Endothelial cell of umbilical vein (primary cell): Measurements from ENCODE around the gene CD81. TPM values are rescaled to one million over a fixed set of nuclear protein-coding genes. Genes with fewer than 3 reads are reported as not detected.

ENCODE experiments used
- BruUV-seq: library from RNA; stranded (reverse); fragments of 400-500 nt; replicated peaks from 2 replicates; lab custom pipeline; 2021; lab: Mats Ljungman, UMichigan
- CTCF ChIA-PET: fragments of 300-600, 350-600 bp; sonication (Branson Sonifier 250); formaldehyde crosslinking; loops from one replicate; lab custom pipeline; 2021; ENCODE audit warnings: antibody characterized with exemption, inconsistent platforms; lab: Charles Lee
- POLR2A ChIA-PET: fragments of 300-600, 350-600 bp; sonication (Branson Sonifier 250); formaldehyde crosslinking; loops from one replicate; lab custom pipeline; 2021; ENCODE audit warnings: antibody characterized with exemption, inconsistent platforms; lab: Charles Lee
- DNase-seq: peaks from one replicate; pipeline ENCODE4 v3.0.0-alpha.2; 2011; ENCODE audit warnings: low read depth, low spot score
- FAIRE-seq: peaks from 2 replicates; lab custom pipeline; 2011; peaks lifted over from hg19 to GRCh38; lab: Jason Lieb, UNC
- H2AFZ ChIP-seq: 2 replicates; pipeline ENCODE4 v1.6.0; 2012; ENCODE audit warnings: low read depth, low read length, control low read depth, inconsistent platforms
- H3K27ac ChIP-seq: 2 replicates; pipeline ENCODE4 v1.5.1; 2011; ENCODE audit warnings: low read depth, mild to moderate bottlenecking, control low read depth, low read length, moderate library complexity; ENCODE audit not compliant: insufficient read depth
- H3K27me3 ChIP-seq, 2 experiments: 2 replicates each; pipeline versions ENCODE4 v1.6.0 to v1.6.1; 2011; ENCODE audit warnings: low read length in 2 of 2, mixed read lengths in 1 of 2; ENCODE audit not compliant: control insufficient read depth in 2 of 2, insufficient read depth in 2 of 2
- H3K36me3 ChIP-seq, 2 experiments: 2 replicates in 1 of 2; 3 replicates in 1 of 2; pipeline ENCODE4 v1.5.1; 2011; ENCODE audit warnings: low read length in 2 of 2, mild to moderate bottlenecking in 1 of 2, moderate library complexity in 1 of 2; ENCODE audit not compliant: control insufficient read depth in 2 of 2, insufficient read depth in 2 of 2; ENCODE audit errors: extremely low read depth in 1 of 2
- H3K4me1 ChIP-seq: 3 replicates; pipeline ENCODE4 v1.5.1; 2011; ENCODE audit warnings: mild to moderate bottlenecking, low read length; ENCODE audit not compliant: control insufficient read depth, insufficient read depth; ENCODE audit errors: extremely low read depth
- H3K4me2 ChIP-seq: 2 replicates; pipeline ENCODE4 v1.6.1; 2011; ENCODE audit warnings: low read length, control low read depth, mixed read lengths; ENCODE audit not compliant: insufficient read depth
- H3K4me3 ChIP-seq, 3 experiments: fragments of 200-600 bp in 1 of 3; sonication (generic), shearing (Covaris generic) in 1 of 3; replicated peaks in 1 of 3; 2 replicates each; pipeline ENCODE4 v1.5.1; 2011 to 2016; ENCODE audit warnings: control low read depth in 3 of 3, low read length in 3 of 3, mild to moderate bottlenecking in 2 of 3, inconsistent platforms in 1 of 3, low read depth in 1 of 3, moderate library complexity in 1 of 3; ENCODE audit not compliant: insufficient read depth in 1 of 3
- H3K79me2 ChIP-seq: 2 replicates; pipeline ENCODE4 v1.6.0; 2012; ENCODE audit warnings: low read length, inconsistent platforms; ENCODE audit not compliant: control insufficient read depth, insufficient read depth
- H3K9ac ChIP-seq: replicated peaks from 2 replicates; pipeline ENCODE3; 2011; ENCODE audit warnings: low read length, control low read depth; ENCODE audit not compliant: insufficient read depth; ENCODE audit errors: extremely low read depth
- H3K9me1 ChIP-seq: replicated peaks from 3 replicates; pipeline ENCODE4 v1.6.0; 2011; ENCODE audit warnings: mild to moderate bottlenecking, low read length; ENCODE audit not compliant: control insufficient read depth, insufficient read depth; ENCODE audit errors: extremely low read depth
- H3K9me3 ChIP-seq: replicated peaks from 2 replicates; pipeline ENCODE4 v1.5.1; 2012; ENCODE audit warnings: low read length, inconsistent platforms; ENCODE audit not compliant: control insufficient read depth, insufficient read depth
- H4K20me1 ChIP-seq: replicated peaks from 2 replicates; pipeline ENCODE3; 2011; ENCODE audit warnings: mild to moderate bottlenecking, low read length; ENCODE audit not compliant: control insufficient read depth, insufficient read depth; ENCODE audit errors: extremely low read depth
- FOS ChIP-seq: IDR thresholded peaks from 2 replicates; pipeline ENCODE4 v1.6.1; 2011; ENCODE audit warnings: mild to moderate bottlenecking, low read length, moderate library complexity, borderline replicate concordance; ENCODE audit not compliant: insufficient read depth
- dilution Hi-C: fragments of 300-500 bp; cut with MboI; formaldehyde crosslinking; loops from one replicate; pipeline ENCODE4 v1.15.0; 2019; ENCODE audit warnings: low sequenced_read_pairs; ENCODE audit not compliant: extremely low pct_ligation_motif_present
- intact Hi-C: fragments of 100-400 bp; cut with micrococcal nuclease; formaldehyde crosslinking; loops from one replicate; pipeline ENCODE4 v1.10.0; 2022
- polyA plus RNA-seq, 4 experiments: library from polyadenylated mRNA; depleted of rRNA in 3 of 4; stranded (reverse) in 3 of 4; unstranded in 1 of 4; fragments of >200 nt; gene quantifications; 2 replicates each; pipeline versions ENCODE4 v1.2.1 to v1.2.3, GENCODE V29; 2011 to 2012; ENCODE audit warnings: missing spikeins in 1 of 4
- total RNA-seq: library from RNA; stranded (reverse); gene quantifications from 2 replicates; pipeline ENCODE4 v1.2.3, GENCODE V29; 2021
- TF ChIP-seq, protein P1 (sequence below), 2 donors: IDR thresholded peaks; 1 replicate in 1 of 2; 2 replicates in 1 of 2; pipeline ENCODE4 v1.5.1; 2011; ENCODE audit warnings: low read length in 2 of 2, mild to moderate bottlenecking in 2 of 2, moderate library complexity in 2 of 2, control low read depth in 1 of 2, inconsistent platforms in 1 of 2, low read depth in 1 of 2; ENCODE audit not compliant: insufficient read depth in 1 of 2; ENCODE audit errors: extremely low read depth in 1 of 2

The CD81 gene
- total and polyA plus RNA-seq, 2 donors (not counting 3 experiments of a cell fraction or from before 2014, with no cell fraction given): 409 to 802 TPM

DNA sequence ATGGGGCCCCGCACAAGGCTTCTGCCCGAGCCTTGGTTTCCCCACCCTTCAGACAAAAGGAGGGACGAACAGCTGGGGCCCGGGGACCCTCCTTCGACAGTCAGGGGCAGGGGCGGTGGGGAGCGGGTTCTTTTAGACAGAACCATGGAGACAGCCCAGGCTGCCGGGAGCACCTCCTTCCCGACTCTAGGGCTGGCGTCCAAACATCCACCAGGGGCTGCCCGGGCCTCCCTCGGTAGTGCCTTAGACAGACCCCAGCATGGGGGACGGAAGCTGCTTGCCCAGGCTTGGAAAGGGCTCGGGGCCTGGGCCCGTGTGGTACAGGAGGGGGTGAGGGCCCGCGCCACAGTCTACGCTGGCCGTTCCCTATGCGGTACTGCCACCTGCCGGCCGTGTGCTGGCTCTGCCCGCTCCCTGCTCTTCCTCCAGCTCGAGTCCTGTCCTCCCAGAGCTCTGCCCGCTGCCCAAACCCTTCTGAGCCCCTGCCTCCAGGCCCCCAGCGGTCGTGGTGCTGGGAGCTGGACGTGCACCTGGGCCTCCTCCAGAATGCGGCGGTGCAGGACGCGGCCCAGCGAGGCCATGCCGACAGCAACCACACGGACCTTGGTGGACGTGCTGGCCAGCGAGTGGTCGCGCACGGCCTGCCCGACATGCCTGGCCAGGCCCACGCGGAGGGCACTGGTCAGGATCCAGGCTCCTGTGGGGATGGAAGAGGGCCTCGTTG is 43.6 kb downstream of the CD81 start:
- DNase-seq (peak; percentile 59), FAIRE-seq (no peak)
- TF ChIP-seq FOS: no peak
- TF ChIP-seq, protein P1, sequence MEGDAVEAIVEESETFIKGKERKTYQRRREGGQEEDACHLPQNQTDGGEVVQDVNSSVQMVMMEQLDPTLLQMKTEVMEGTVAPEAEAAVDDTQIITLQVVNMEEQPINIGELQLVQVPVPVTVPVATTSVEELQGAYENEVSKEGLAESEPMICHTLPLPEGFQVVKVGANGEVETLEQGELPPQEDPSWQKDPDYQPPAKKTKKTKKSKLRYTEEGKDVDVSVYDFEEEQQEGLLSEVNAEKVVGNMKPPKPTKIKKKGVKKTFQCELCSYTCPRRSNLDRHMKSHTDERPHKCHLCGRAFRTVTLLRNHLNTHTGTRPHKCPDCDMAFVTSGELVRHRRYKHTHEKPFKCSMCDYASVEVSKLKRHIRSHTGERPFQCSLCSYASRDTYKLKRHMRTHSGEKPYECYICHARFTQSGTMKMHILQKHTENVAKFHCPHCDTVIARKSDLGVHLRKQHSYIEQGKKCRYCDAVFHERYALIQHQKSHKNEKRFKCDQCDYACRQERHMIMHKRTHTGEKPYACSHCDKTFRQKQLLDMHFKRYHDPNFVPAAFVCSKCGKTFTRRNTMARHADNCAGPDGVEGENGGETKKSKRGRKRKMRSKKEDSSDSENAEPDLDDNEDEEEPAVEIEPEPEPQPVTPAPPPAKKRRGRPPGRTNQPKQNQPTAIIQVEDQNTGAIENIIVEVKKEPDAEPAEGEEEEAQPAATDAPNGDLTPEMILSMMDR (IDR thresholded peaks at IDR 0.05; ENCODE audit: extremely low read depth in 1 of 2, insufficient read depth in 1 of 2, low read depth in 1 of 2, low read length in 2 of 2): peak; percentile 88 to 97
- Histone ChIP-seq H3K36me3 (no peaks in the 10 kb centered on the region), H3K4me3 (no peak overlapping the region), H4K20me1 (no peaks in the 10 kb centered on the region), H3K4me2 (no peak overlapping the region), H3K9me1 (no peaks in the 10 kb centered on the region), H3K4me1 (no peaks in the 10 kb centered on the region), H3K27ac (no peak overlapping the region), H2AFZ (no peak overlapping the region), H3K9ac (no peak overlapping the region), H3K79me2 (no peaks in the 10 kb centered on the region), H3K9me3 (no peaks in the 10 kb centered on the region), H3K27me3 (no peaks in the 10 kb centered on the region)
- no TSS peak for BruUV-seq
- intact Hi-C loops (loop anchor here (1.0 kb wide), 1 partner anchor 254 kb away; no protein-coding TSS in a partner anchor), dilution Hi-C loops (no loop called here)
- ChIA-PET CTCF (interaction anchor here (0.6 to 10.1 kb wide), 34 partner anchors 10 to 506 kb away, joined by 3 to 829 read pairs (median 5); partner anchors contain the start of genes C11orf21, CD81, TSPAN32 and TSSC4), POLR2A (interaction anchor here (1.6 kb wide), 1 partner anchor 115 kb away, joined by 7 read pairs; no protein-coding TSS in a partner anchor)
